VCaP (cell line): ENCODE data around the gene TTC28.
"Not testable (repeated sequence)": the region's sequence is repeated elsewhere in the genome, so short reads cannot be mapped to it uniquely, and the experiment has no call there.

Source experiments
- H3K27ac ChIP-seq: fragments of 450-650 bp; 2 replicates; pipeline ENCODE4 v1.5.1; 2017
- TF ChIP-seq, protein P1 (sequence below): fragments of 450-650 bp; conservative IDR thresholded peaks from 2 replicates; pipeline ENCODE4 v1.5.1; 2017; ENCODE audit warnings: mild to moderate bottlenecking, moderate library complexity

TTC28 gene

GRCh38 chr22:28379951-28380350 lies 299.7 kb downstream of the TTC28 start:
- TF ChIP-seq, protein P1, sequence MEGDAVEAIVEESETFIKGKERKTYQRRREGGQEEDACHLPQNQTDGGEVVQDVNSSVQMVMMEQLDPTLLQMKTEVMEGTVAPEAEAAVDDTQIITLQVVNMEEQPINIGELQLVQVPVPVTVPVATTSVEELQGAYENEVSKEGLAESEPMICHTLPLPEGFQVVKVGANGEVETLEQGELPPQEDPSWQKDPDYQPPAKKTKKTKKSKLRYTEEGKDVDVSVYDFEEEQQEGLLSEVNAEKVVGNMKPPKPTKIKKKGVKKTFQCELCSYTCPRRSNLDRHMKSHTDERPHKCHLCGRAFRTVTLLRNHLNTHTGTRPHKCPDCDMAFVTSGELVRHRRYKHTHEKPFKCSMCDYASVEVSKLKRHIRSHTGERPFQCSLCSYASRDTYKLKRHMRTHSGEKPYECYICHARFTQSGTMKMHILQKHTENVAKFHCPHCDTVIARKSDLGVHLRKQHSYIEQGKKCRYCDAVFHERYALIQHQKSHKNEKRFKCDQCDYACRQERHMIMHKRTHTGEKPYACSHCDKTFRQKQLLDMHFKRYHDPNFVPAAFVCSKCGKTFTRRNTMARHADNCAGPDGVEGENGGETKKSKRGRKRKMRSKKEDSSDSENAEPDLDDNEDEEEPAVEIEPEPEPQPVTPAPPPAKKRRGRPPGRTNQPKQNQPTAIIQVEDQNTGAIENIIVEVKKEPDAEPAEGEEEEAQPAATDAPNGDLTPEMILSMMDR, result no peak
- H3K27ac ChIP-seq, result no peak overlapping the region

GRCh38 chr22:28379075-28379779 lies 300.4 kb downstream of the TTC28 start:
- H3K27ac ChIP-seq, result no peak overlapping the region
- TF ChIP-seq, protein P1, result no peak

DNA sequence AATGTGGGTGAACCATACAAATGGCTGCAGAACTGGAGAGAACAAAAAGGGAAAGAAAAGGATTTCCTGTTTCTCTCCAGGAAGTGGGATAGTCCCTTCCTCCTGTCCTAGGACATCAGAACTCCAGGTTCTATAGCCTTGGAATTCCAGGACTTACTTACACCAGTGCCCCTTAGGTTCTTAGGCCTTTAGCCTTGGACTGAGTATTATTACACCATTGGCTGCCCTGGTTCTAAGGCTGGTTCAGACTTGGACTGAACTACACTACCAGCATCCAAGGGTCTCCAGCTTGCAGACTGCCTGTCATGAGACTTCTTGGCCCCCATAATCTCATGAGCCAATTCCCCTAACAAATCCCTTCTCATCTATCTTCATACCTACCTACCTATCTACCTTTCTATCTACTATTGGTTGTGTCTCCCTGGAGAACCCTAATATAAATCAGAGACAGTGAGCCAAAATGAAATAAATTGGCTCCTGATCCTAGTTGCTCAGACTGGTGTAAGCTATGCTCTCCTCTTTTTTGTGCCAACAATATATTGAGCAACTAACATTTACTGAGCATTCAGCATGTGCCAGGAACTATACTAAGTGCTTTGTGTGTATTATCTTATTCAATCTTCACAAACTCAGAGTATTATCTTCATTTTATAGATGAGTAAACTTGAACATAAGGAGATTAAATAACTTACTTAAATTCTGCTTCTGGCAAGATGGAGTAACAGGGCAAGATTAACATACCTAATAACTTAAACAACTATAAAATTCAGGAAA lies 303.7 kb downstream of the TTC28 start:
- H3K27ac ChIP-seq, result no peak overlapping the region
- TF ChIP-seq, protein P1, result no peak

DNA sequence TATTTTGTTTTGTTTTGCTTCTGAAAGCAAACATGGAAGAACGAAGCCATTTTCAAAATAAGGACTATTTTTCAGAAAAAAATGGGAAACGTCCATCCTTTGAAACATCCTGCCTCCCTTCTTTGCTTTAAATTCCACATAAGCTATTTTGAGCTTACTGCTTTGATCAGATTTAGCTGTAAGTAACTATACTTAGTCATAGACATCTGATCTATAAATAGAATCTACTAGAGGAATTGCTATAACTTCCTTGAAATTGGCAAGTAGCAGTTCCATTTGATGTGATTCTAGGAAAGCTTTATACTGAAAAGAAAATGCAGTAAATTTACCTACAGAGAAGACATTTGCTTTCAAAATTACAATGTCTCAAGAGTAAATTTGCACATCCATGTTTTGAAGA lies 305.8 kb downstream of the TTC28 start:
- TF ChIP-seq, protein P1, result no peak
- no peak overlapping the region for H3K27ac ChIP-seq

GRCh38 chr22:28369854-28370253 lies 309.8 kb downstream of the TTC28 start:
- TF ChIP-seq, protein P1, result no peak

GRCh38 chr22:28366856-28367255 lies 312.8 kb downstream of the TTC28 start:
- TF ChIP-seq, protein P1, result no peak
- no peak overlapping the region for H3K27ac ChIP-seq

More at GRCh38 chr22:28369854-28370253, 309.8 kb downstream of the TTC28 start:
- H3K27ac ChIP-seq, result no peak overlapping the region

DNA sequence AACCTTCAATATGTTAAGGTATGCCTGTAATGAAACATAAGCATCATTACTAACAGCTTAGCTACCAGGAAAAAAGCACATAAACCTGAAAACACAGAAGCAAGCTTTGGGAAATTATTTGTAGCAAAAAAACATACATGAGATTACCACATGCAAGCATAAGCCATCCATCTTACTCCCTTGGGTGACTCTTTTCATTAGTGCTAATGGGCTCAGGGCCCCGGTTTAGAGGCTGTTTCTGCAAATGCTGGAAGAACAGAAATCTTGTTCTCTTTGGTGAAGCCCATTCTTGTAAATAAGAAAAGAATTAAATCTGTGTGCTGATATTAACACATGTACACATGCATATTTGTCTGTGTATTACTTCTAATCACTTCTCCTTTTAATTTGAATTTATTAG lies 314.3 kb downstream of the TTC28 start:
- TF ChIP-seq, protein P1, result no peak

DNA sequence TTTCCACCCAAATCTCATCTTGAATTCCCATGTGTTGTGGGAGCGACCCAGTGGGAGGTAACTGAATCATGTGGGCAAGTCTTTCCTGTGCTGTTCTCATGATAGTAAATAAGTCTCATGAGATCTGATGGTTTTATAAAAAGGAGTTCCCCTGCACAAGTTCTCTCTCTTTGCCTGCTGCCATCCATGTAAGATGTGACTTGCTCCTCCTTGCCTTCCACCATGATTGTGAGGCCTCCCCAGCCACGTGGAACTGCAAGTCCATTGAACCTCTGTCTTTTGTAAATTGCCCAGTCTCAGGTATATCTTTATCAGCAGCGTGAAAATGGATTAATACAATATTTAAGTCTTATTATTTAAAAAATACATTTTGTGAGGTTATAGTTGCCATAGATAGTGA lies 315.5 kb downstream of the TTC28 start:
- H3K27ac ChIP-seq, result not testable (repeated sequence)

More for the DNA sequence above, 314.3 kb downstream of the TTC28 start:
- no peak overlapping the region for H3K27ac ChIP-seq
